Activated naive CD4-positive, alpha-beta T cell treated with anti-CD3 and anti-CD28 coated beads, Interleukin-2, amount 50 U/mL, for 16 hours (primary cell): Measurements from ENCODE around the gene RCAN2.
"Not testable (repeated sequence)": the region's sequence is repeated elsewhere in the genome, so short reads cannot be mapped to it uniquely, and the experiment has no call there.

ENCODE experiments used
- DNase-seq: peaks from one replicate; pipeline ENCODE4 v3.0.0-alpha.2; 2020

Gene RCAN2

GRCh38 chr6:46381057-46381456, 110.2 kb downstream of the RCAN2 start:
- DNase-seq: no peak

- DNase-seq: no peak
Measured at GRCh38 chr6:46380152-46380807, 111.0 kb downstream of the RCAN2 start.

- no peak for DNase-seq
Measured at GRCh38 chr6:46378882-46379416, 112.3 kb downstream of the RCAN2 start.

GRCh38 chr6:46378161-46378881, 112.9 kb downstream of the RCAN2 start:
- DNase-seq: no peak

GRCh38 chr6:46377209-46377608, 114.0 kb downstream of the RCAN2 start:
- DNase-seq: no peak

GRCh38 chr6:46376562-46377061, 114.6 kb downstream of the RCAN2 start:
- DNase-seq: no peak

- DNase-seq: no peak
Measured at GRCh38 chr6:46370622-46371021, 120.6 kb downstream of the RCAN2 start.

GRCh38 chr6:46368169-46368536, 123.1 kb downstream of the RCAN2 start:
- DNase-seq: no peak

GRCh38 chr6:46367354-46368168, 123.7 kb downstream of the RCAN2 start:
- DNase-seq: no peak

GRCh38 chr6:46366190-46366900, 124.9 kb downstream of the RCAN2 start:
- DNase-seq: no peak

GRCh38 chr6:46357591-46357990, 133.7 kb downstream of the RCAN2 start:
- DNase-seq: no peak

GRCh38 chr6:46356543-46356942, 134.7 kb downstream of the RCAN2 start:
- DNase-seq: no peak

- no peak for DNase-seq
Measured at GRCh38 chr6:46353528-46353927, 137.7 kb downstream of the RCAN2 start.

GRCh38 chr6:46352541-46353268, 138.5 kb downstream of the RCAN2 start:
- DNase-seq: no peak

GRCh38 chr6:46350714-46351113, 140.5 kb downstream of the RCAN2 start:
- no peak for DNase-seq

- no peak for DNase-seq
Measured at GRCh38 chr6:46347669-46348068, 143.6 kb downstream of the RCAN2 start.

GRCh38 chr6:46340246-46340645, 151.0 kb downstream of the RCAN2 start:
- no peak for DNase-seq

GRCh38 chr6:46338131-46338530, 153.1 kb downstream of the RCAN2 start:
- no peak for DNase-seq

GRCh38 chr6:46334442-46334841, 156.8 kb downstream of the RCAN2 start:
- no peak for DNase-seq

- DNase-seq: no peak
Measured at GRCh38 chr6:46333481-46333880, 157.8 kb downstream of the RCAN2 start.

- DNase-seq: not testable (repeated sequence)
Measured at GRCh38 chr6:46332448-46332847, 158.8 kb downstream of the RCAN2 start.

- no peak for DNase-seq
Measured at GRCh38 chr6:46331461-46331860, 159.8 kb downstream of the RCAN2 start.
